Dermis microvascular lymphatic vessel endothelial cell (primary cell): ENCODE results near the gene CCDC91. TPM values are rescaled to one million over a fixed set of nuclear protein-coding genes. Genes with fewer than 3 reads are reported as not detected.
"Not testable (repeated sequence)": the region's sequence is repeated elsewhere in the genome, so short reads cannot be mapped to it uniquely, and the experiment has no call there.

Source experiments
- DNase-seq, 2 donors: peaks; one replicate each; pipeline versions ENCODE4 v3.0.0 to v3.0.0-alpha.2; 2010; ENCODE audit warnings: low read depth in 2 of 2
- total RNA-seq: library from RNA; depleted of rRNA; stranded (reverse); fragments of >200 nt; gene quantifications from 2 replicates; pipeline ENCODE4 v1.2.1, GENCODE V29; 2014

CCDC91 gene
- total RNA-seq, 1 donor from 2014 or later: 3.9 TPM

DNA sequence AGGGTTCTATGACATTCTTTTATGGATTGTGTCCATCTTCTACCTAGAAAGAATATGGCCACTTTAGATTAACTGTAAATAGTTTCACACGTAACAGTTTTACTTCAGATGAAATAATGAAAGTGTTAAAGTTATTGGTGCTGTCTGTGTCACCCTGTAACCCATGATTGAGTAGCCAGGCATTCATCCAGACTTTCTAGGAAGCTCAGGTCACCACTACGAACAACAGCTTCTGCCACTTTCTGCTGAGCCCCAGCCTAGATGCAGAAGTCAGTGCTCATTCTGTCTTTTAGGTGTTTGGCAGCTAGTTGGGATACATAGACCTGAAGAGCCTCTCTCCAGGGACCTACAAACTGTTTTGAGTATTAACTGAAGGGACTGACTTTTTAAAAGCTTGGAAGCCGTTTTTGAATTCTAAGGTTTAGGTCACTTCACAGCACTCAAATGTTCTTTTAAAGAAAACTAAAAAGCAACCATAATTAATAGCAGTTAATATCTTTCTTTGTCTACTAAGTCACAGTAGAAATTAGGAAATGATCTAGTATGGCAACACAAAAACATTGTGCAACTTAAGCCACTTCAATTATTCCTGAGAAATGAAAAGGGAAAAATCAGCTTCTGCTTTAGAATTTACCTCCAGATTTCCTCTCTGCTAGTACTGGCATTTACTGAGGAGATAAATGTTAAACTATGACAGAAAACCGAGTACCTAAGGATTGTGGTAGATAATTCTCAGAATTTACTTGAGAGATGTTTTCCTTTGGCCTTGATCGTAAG, 266.9 kb downstream of the CCDC91 start:
- no peak for DNase-seq

GRCh38 chr12:28457785-28458184, 267.5 kb downstream of the CCDC91 start:
- no peak for DNase-seq

GRCh38 chr12:28459481-28459880, 269.2 kb downstream of the CCDC91 start:
- no peak for DNase-seq

DNA sequence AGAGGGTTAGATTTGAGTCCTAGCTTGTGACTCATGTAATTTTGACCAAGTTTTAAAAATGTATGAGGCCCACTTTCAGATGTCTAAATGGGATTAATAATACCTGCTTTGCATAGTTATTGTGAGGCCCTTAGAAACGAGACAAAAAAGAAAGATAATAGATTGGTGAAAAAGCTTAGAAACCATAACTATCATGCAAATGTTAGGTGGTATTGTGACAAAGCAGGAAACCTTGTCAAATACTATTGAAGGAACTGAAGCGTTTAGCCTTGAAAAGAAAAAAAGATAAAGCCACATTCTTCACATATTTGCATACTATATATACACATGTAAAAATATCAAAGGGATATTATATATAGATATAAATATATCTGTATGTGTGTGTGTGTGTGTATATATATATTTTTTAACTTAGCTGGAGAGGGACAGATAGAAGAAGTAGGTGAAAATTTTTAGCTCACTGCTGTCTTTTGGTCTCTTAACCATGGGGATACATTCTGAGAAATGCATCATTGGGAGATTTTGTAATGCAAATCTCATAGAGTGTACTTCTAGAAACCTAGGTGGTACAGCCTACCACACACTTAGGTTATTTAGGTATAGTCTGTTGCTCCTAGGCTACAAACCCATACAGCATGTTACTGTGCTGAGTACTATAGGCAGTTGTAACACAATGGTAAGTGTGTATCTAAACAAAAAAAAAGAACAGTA, 270.3 kb downstream of the CCDC91 start:
- no peak for DNase-seq

DNA sequence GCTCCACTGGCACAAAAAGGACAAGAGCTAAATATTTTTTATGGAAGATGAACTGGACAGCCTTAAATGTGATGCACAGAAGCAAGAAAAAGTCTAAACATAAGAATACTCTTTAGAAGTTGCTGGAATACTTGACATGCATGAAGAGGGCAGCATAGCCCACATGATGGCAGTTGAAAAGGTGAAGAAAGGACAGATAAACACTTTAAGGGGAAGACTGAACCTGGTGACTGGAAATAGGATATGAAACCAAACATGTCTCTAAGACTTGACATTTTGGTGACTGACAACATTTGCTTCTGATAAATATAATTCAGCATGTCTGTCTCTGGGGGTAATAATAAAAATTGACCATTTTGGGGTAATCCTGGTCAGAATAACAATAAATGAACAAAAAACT, 273.1 kb downstream of the CCDC91 start:
- no peak for DNase-seq

GRCh38 chr12:28471762-28472161, 281.5 kb downstream of the CCDC91 start:
- DNase-seq: not testable (repeated sequence)

- DNase-seq: not testable (repeated sequence)
These were observed 285.9 kb downstream of the CCDC91 start for GRCh38 chr12:28476206-28476605.

DNA sequence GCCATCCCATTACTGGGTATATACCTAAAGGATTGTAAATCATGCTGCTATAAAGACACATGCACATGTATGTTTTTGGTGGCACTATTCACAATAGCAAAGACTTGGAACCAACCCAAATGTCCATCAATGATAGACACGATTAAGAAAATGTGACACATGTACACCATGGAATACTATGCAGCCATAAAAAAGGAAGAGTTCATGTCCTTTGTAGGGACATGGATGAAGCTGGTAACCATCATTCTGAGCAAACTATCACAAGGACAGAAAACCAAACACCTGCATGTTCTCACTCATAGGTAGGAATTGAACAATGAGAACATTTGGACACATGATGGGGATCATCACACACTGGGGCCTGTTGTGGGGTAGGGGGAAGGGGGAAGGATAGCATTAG, 288.8 kb downstream of the CCDC91 start:
- DNase-seq: not testable (repeated sequence)

GRCh38 chr12:28479683-28480082, 289.4 kb downstream of the CCDC91 start:
- no peak for DNase-seq

GRCh38 chr12:28484156-28484555, 293.9 kb downstream of the CCDC91 start:
- no peak for DNase-seq

DNA sequence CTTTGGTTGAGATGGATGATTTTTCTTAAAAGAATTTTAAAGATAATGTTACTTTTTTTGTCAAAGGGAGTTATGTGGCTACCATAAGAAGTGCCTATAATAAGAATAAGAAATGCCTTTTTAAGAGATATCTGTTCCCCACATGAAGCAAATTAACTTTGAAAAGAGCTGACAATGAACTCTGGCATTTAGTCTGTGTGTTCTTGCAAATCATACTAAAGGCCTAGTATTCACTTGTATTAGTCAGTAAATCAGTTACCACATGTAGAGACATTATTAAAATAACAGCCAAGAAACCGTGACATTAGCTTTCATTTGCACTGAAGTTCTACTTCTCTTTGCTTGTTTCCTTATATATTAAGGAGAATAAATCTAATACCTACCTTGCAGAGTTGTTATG, 296.3 kb downstream of the CCDC91 start:
- DNase-seq: no peak

GRCh38 chr12:28489246-28489645, 299.0 kb downstream of the CCDC91 start:
- no peak for DNase-seq

DNA sequence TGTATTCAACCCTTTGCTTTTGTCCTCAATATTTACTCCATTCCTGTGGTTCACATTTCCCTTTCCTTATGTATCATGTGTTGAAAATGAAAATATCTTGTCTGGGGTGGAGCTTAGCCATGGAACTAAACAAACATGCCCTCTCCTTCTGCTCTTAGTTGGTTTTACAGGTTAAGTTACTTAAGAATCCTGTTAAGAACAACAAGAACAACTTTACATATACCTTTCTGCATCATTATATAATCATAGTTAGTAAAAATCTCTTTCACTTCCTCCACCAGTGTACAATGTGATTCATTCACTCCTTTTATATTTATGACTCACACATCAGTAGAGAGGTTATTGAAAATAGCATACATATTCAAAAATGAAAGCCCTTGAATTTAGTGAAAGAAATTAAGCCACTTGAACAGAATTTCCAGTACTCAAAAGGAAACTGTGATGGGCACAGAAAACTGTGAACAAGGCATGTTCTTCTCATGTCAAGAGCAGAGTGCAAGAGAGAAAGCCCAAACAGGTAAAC, 307.7 kb downstream of the CCDC91 start:
- DNase-seq: peak in 1 of 2 donors; percentile 8

- no peak for DNase-seq
These were observed 308.6 kb downstream of the CCDC91 start for GRCh38 chr12:28498850-28499249.

- DNase-seq: no peak
These were observed 310.2 kb downstream of the CCDC91 start for GRCh38 chr12:28500373-28501024.

DNA sequence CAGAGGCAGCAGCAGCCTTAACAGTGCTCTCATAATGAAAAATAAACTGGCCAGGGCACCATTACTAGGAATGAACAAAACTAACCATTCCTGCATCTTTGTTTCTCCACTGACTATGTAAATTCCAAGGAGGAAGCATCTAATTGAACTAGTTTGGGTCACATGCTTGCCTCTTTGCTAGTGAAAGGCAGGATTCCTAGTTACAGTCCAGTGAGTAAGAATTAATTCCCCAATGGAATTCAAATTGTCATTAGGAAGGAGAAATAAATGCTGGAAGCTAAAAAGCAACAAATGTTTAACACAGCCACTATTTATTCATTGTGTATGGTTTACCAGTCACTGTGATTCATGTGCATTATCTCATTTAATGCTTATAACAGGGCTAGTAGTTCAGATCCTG, 316.0 kb downstream of the CCDC91 start:
- DNase-seq: no peak

- DNase-seq: no peak
These were observed 316.8 kb downstream of the CCDC91 start for GRCh38 chr12:28507033-28507432.

DNA sequence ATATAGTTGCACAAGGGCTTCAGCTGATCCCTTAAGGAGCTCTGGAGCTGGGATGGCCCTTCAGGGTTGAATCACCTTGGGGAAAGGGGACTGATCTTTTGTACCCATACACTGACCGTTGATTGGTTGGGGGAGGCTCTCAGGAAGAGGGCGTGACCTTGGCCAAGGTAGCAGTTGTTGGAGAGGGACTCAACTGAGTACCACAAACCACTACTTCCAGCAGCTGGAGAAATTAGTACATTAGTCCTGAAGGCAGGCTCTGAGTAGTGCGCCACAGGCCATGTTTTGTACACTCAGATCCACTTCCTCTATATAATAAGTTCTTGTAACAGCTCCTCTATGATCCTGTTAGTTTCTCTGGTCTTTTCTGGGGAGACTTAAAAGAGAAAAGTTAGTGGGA, 317.6 kb downstream of the CCDC91 start:
- no peak for DNase-seq

DNA sequence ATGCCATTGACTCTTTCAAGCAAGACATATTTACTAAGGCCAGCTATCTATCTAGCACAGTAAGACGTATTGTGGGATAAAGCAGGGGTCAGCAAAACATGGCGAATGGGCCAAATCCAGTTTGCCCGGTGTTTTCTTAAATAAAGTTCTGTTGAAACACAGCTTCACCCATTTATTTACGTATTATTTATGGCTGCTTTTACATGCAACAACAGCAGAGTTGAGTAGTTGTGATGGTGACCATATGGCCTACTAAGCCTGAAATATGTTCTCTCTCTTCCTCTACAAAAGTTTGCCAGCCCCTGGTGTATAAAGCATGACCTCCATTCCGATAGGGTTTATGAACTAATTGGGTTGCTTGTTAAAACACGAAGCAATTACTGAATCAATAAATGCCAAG, 322.1 kb downstream of the CCDC91 start:
- no peak for DNase-seq

DNA sequence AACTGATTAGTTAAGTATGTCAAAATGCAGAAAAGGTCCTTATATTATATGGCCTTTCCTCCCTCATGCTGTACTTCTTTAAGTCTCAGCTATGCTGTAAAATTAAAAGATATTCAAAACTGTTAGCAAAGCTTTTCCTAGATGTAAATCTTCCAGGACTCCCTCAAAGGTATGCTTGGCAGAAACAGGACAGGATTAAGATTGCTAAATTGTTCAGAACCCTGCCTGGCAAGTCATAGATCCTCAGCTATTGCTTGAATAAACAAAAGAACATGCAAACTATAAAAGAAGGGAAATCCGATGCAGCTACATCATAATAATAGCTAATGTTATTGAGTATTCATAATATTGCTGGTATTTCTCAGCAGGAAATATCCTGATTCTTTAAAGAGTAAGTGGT, 322.6 kb downstream of the CCDC91 start:
- no peak for DNase-seq

GRCh38 chr12:28513983-28514382, 323.7 kb downstream of the CCDC91 start:
- no peak for DNase-seq

- DNase-seq: peak in 1 of 2 donors; percentile 15
These were observed 326.8 kb downstream of the CCDC91 start for GRCh38 chr12:28517101-28517500.
